ENCODE data around the gene F2RL3.

F2RL3 gene

DNA sequence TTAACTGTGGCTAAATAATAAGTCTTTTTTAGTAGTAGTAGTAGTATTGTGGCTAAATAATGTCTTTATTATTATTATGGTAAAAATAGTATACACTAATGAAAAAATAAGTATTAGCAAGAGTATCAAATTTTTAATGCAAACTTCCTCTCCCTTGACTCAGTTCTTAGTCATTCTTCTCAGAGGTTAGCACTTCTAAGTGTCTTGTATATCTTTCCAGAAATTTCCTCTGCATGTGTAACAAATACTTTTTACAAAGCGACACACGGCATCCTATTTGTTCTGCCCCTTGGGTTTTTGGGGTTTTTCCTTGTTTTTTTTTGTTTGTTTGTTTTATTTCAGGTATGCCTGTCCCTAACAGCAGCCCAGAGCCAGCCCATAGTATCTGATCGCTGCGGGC lies 38.7 kb upstream of the F2RL3 start:
- H3K27me3 ChIP-seq, result no peaks in the 10 kb centered on the region
- H3K36me3 ChIP-seq, result peaks cover 84 to 100% (median 93%) of the 10 kb centered on the region in 3 donors
- intact Hi-C loops (cut with DNase I; ENCODE audit: low total_unique reads), result no loop called here

DNA sequence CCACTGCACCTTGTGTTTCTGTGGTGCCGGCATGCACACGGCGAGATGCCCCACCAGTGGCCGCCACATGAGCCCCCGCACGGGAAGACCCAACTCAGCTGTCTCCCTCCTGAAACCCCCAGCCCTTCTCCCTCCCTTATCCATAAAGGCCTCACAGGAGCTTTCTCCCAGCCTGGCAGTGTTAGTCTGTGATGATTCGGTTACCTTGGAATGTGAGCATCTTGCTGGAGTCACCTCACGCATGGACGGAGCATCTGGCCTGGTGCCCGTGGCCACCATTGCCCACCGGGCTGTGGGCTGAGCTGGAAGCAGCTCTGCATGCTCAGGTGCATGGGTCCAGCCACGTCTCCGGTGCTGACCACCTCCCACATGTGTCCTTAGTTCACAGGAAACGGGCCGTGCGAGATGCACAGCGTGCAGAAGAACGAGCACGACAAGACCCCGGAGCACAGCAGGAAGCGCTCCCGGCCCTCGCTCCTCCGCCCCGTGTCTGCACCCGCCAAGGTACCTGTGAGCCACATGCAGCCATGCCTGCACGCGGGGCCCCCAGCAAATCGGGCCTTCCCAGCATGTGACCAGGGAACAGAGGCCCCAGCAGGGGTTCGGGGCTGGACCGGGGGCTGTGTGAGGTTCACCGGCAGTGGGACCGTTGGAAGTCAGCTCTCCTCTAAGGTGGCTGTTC lies 37.6 kb upstream of the F2RL3 start:
- Histone ChIP-seq H3K27me3 (no peaks in the 10 kb centered on the region), H3K36me3 (peaks cover 90 to 100% (median 96%) of the 10 kb centered on the region in 3 donors), H3K4me1 (no peaks in the 10 kb centered on the region), H3K4me3 (no peak overlapping the region), H3K9me3 (no peaks in the 10 kb centered on the region), H3K27ac (no peak overlapping the region)
- no peak for DNase-seq
- intact Hi-C loops (cut with DNase I; ENCODE audit: low total_unique reads), result no loop called here
- TF ChIP-seq, protein P1, sequence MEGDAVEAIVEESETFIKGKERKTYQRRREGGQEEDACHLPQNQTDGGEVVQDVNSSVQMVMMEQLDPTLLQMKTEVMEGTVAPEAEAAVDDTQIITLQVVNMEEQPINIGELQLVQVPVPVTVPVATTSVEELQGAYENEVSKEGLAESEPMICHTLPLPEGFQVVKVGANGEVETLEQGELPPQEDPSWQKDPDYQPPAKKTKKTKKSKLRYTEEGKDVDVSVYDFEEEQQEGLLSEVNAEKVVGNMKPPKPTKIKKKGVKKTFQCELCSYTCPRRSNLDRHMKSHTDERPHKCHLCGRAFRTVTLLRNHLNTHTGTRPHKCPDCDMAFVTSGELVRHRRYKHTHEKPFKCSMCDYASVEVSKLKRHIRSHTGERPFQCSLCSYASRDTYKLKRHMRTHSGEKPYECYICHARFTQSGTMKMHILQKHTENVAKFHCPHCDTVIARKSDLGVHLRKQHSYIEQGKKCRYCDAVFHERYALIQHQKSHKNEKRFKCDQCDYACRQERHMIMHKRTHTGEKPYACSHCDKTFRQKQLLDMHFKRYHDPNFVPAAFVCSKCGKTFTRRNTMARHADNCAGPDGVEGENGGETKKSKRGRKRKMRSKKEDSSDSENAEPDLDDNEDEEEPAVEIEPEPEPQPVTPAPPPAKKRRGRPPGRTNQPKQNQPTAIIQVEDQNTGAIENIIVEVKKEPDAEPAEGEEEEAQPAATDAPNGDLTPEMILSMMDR (IDR thresholded peaks at IDR 0.05), result no peak

More for the DNA sequence above, 38.7 kb upstream of the F2RL3 start:
- Histone ChIP-seq H3K27ac (no peak overlapping the region), H3K4me1 (no peaks in the 10 kb centered on the region), H3K9me3 (no peaks in the 10 kb centered on the region), H3K4me3 (no peak overlapping the region)
- TF ChIP-seq, protein P1 (IDR thresholded peaks at IDR 0.05), result no peak
- DNase-seq, result no peak

DNA sequence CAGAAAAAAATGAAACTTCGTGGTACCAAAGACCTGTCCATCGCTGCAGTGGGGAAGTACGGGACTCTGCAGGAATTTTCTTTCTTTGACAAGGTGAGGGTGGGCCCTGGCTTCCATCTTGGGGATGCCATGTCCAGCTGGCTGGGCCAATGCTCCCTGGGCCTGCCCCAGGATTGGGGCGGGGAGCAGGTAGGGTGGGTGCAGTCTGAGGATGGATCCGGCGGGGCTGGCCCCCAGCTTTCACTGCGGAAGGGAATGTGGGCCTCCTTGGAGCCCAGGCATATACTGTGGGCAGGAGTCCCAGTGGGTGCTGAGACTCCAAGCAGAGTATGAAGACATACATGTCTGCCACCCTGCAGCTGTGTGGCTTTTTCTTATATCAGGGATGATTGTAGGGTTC lies 35.7 kb upstream of the F2RL3 start:
- H3K9me3 ChIP-seq, result no peaks in the 10 kb centered on the region
- no peak overlapping the region for H3K4me3 ChIP-seq
- H3K4me1 ChIP-seq, result no peaks in the 10 kb centered on the region
- H3K27ac ChIP-seq, result no peak overlapping the region
- no peaks in the 10 kb centered on the region for H3K27me3 ChIP-seq
- DNase-seq, result no peak
- peaks cover 78 to 99% (median 83%) of the 10 kb centered on the region in 3 donors for H3K36me3 ChIP-seq
- TF ChIP-seq, protein P1 (IDR thresholded peaks at IDR 0.05), result no peak
- intact Hi-C loops (cut with DNase I; ENCODE audit: low total_unique reads), result no loop called here

DNA sequence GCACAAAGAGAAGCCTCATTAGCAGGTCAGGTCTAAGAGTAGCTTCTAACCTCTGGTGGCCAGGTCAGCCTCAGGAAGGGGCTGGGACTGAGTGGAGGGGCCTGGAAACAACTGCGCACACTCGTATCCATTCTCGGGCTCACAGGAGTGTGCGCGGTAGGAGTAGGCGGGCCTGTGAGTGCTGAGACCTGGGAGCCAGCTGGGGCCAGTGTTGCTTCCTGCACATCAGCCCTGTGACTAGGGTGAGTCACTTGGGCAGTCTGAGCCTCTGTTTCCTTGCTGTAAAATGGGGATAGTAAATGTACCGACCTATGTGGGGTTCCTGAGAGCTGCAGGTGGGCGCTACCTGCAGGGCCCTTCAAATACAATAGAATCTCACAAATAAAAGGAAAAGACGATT lies 32.7 kb upstream of the F2RL3 start:
- TF ChIP-seq, protein P1 (IDR thresholded peaks at IDR 0.05), result no peak
- Histone ChIP-seq H3K27me3 (no peaks in the 10 kb centered on the region), H3K4me3 (no peak overlapping the region), H3K4me1 (no peaks in the 10 kb centered on the region), H3K36me3 (peaks cover 63 to 96% (median 65%) of the 10 kb centered on the region in 3 donors), H3K27ac (no peak overlapping the region), H3K9me3 (no peaks in the 10 kb centered on the region)
- intact Hi-C loops (cut with DNase I; ENCODE audit: low total_unique reads), result no loop called here
- no peak for DNase-seq

DNA sequence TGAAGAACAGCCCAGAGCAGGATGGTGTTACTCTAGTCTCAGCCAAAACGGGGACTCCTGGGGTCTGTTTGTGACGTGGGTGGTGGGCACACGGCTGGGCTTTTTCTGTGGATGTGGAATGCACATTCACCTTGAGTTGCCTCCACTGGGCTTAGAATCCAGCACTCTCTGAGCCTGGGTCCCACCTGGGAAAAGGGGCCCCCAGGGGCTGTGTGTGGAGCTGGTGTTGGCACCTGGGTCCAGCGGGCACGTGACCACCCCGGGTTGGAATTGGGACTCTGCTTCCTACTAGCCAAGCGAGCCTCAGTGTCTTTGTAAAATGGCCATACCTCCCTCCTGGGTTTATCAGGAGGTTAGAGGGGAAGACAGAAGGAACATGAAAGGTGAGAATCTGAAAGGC lies 29.2 kb upstream of the F2RL3 start:
- H3K27ac ChIP-seq, result no peak overlapping the region
- no peak for DNase-seq
- no peaks in the 10 kb centered on the region for H3K9me3 ChIP-seq
- intact Hi-C loops (cut with DNase I; ENCODE audit: low total_unique reads), result no loop called here
- no peaks in the 10 kb centered on the region for H3K27me3 ChIP-seq
- H3K36me3 ChIP-seq, result peaks cover 53 to 95% (median 63%) of the 10 kb centered on the region in 3 donors
- no peak overlapping the region for H3K4me3 ChIP-seq
- TF ChIP-seq, protein P1 (IDR thresholded peaks at IDR 0.05), result no peak
- H3K4me1 ChIP-seq, result no peaks in the 10 kb centered on the region
